GM18868 (cell line): ENCODE data around the gene ZFYVE1.

Source experiments
- ATAC-seq: cut with Tn5 transposase; IDR thresholded peaks from one replicate; pipeline ENCODE4 v1.9.1; 2021; ENCODE audit warnings: mild to moderate bottlenecking, moderate library complexity; ENCODE audit not compliant: unreplicated experiment

The ZFYVE1 gene

GRCh38 chr14:72924337-72924736 is 102.6 kb downstream of the ZFYVE1 start:
- no peak for ATAC-seq

GRCh38 chr14:72921396-72921795 is 105.5 kb downstream of the ZFYVE1 start:
- no peak for ATAC-seq

- ATAC-seq = no peak
Observed at GRCh38 chr14:72920008-72920407, 106.9 kb downstream of the ZFYVE1 start.
